Measurements from ENCODE around the gene POM121C.
"Not testable (repeated sequence)": the region's sequence is repeated elsewhere in the genome, so short reads cannot be mapped to it uniquely, and the experiment has no call there.

Gene POM121C

GRCh38 chr7:75374519-75375317 lies 111.4 kb downstream of the POM121C start:
- not testable (repeated sequence) for DNase-seq

- DNase-seq = not testable (repeated sequence)
These were observed 112.0 kb downstream of the POM121C start for GRCh38 chr7:75374144-75374518.

- DNase-seq = not testable (repeated sequence)
These were observed 118.8 kb downstream of the POM121C start for GRCh38 chr7:75367313-75367712.
